ENCODE measurements around the gene ASXL3. TPM values are rescaled to one million over a fixed set of nuclear protein-coding genes. Genes with fewer than 3 reads are reported as not detected.

ASXL3 gene
- total RNA-seq, 6 donors from 2014 or later = 0.46 to 2.2 (median 0.98) TPM

GRCh38 chr18:33562741-33563140 lies 15.3 kb upstream of the ASXL3 start:
- no peak for DNase-seq

DNA sequence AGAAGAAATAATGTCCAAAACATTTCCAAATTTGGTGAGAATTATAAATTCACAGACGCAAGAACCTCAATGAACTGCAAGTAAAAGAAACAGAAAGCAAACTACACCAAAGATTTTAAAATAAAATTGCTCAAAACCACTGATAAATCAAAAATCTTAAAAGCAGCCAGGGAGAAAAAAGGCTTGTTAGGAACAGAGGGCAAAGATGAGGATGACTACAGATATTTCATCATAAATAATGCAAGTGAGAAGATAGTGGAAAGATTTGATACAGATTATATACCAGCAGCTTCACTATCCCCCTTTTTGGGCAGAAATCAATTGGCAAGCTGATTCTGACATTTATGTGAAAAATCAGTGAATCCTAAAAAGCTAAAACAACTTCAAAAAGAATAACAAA lies 10.3 kb upstream of the ASXL3 start:
- 96 to 100% methylated on average over 1 of the region's 1 CpG for WGBS, 2 donors

More at GRCh38 chr18:33562741-33563140, 15.3 kb upstream of the ASXL3 start:
- Histone ChIP-seq H3K4me1 (no peaks in the 10 kb centered on the region), H3K27ac (no peak overlapping the region), H3K36me3 (no peaks in the 10 kb centered on the region), H3K9me3 (peaks cover 0 to 4% (median 0%) of the 10 kb centered on the region in 4 donors), H3K27me3 (no peaks in the 10 kb centered on the region), H3K4me3 (no peak overlapping the region)
- 38 to 52% methylated on average over 1 of the region's 1 CpG for WGBS, 2 donors
- no peak for ATAC-seq (ENCODE audit: low FRiP score in 2 of 2)
- no peak for TF ChIP-seq POLR2A (IDR thresholded peaks at IDR 0.05)
- no peak for TF ChIP-seq POLR2AphosphoS5 (IDR thresholded peaks at IDR 0.05)
- TF ChIP-seq EP300 (IDR thresholded peaks at IDR 0.05) = no peak

DNA sequence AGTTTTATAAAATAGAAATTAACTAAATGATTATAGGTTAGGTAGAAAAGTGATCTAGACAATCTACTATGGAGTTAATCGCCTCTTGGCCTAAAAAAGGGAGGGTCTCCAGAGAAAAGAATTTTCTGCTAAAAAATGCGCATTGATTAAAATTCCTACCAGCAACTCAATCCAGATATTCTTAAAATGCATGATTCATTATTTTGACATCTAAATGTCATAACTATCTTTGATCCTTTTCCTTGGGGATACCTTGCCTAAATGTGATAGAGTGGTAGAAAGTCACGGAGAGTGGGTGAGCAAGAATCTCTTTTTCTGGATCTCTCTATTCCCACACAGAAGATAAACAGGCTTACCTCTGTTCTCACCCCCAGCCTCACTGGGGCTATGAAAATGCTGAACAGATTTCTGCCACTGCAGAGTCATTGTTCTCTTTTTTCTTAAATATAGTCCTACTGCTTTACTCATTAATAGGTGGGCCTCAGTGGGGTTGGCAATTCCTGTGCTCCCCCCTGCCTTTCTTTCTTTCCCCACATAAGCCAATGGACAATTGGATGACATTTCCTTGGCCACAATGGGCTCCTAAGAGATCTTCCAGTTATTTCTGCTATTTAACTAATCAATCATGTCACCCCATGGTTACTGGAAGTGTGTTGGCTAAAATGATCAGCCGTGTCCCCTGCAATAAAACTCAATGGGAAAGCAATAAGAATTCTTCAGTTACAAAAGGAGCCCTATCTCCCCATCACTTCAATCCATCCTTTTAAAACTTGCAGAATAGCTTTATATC lies 5.8 kb upstream of the ASXL3 start:
- Histone ChIP-seq H3K4me3 (no peak overlapping the region), H3K36me3 (no peaks in the 10 kb centered on the region), H3K4me1 (no peaks in the 10 kb centered on the region), H3K27ac (no peak overlapping the region), H3K9me3 (peaks cover 0 to 3% (median 0%) of the 10 kb centered on the region in 4 donors), H3K27me3 (peaks cover 0 to 2% (median under 1%) of the 10 kb centered on the region in 4 donors)
- WGBS, 2 donors = 90 to 94% methylated on average over 4 of the region's 4 CpGs
- ATAC-seq (ENCODE audit: low FRiP score in 2 of 2) (no peak), DNase-seq (no peak)
- TF ChIP-seq, protein P1, sequence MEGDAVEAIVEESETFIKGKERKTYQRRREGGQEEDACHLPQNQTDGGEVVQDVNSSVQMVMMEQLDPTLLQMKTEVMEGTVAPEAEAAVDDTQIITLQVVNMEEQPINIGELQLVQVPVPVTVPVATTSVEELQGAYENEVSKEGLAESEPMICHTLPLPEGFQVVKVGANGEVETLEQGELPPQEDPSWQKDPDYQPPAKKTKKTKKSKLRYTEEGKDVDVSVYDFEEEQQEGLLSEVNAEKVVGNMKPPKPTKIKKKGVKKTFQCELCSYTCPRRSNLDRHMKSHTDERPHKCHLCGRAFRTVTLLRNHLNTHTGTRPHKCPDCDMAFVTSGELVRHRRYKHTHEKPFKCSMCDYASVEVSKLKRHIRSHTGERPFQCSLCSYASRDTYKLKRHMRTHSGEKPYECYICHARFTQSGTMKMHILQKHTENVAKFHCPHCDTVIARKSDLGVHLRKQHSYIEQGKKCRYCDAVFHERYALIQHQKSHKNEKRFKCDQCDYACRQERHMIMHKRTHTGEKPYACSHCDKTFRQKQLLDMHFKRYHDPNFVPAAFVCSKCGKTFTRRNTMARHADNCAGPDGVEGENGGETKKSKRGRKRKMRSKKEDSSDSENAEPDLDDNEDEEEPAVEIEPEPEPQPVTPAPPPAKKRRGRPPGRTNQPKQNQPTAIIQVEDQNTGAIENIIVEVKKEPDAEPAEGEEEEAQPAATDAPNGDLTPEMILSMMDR (IDR thresholded peaks at IDR 0.05) = no peak
- TF ChIP-seq POLR2A (IDR thresholded peaks at IDR 0.05) (no peak), EP300 (IDR thresholded peaks at IDR 0.05) (no peak), POLR2AphosphoS5 (IDR thresholded peaks at IDR 0.05) (no peak)

More for the DNA sequence above, 10.3 kb upstream of the ASXL3 start:
- TF ChIP-seq EP300 (IDR thresholded peaks at IDR 0.05) = no peak
- TF ChIP-seq POLR2A (IDR thresholded peaks at IDR 0.05) = no peak
- TF ChIP-seq, protein P1 (IDR thresholded peaks at IDR 0.05) = no peak
- no peak for TF ChIP-seq POLR2AphosphoS5 (IDR thresholded peaks at IDR 0.05)
- Histone ChIP-seq H3K4me3 (no peak overlapping the region), H3K36me3 (no peaks in the 10 kb centered on the region), H3K4me1 (no peaks in the 10 kb centered on the region), H3K9me3 (peaks cover 0 to 4% (median 0%) of the 10 kb centered on the region in 4 donors), H3K27me3 (no peaks in the 10 kb centered on the region), H3K27ac (no peak overlapping the region)
- DNase-seq = no peak
- no peak for ATAC-seq (ENCODE audit: low FRiP score in 2 of 2)

- H3K27ac ChIP-seq = no peak overlapping the region
- H3K4me1 ChIP-seq = peaks cover 0 to 5% (median 2%) of the 10 kb centered on the region in 4 donors
- TF ChIP-seq POLR2A (IDR thresholded peaks at IDR 0.05) (no peak), POLR2AphosphoS5 (IDR thresholded peaks at IDR 0.05) (no peak), EP300 (IDR thresholded peaks at IDR 0.05) (no peak)
- TF ChIP-seq, protein P1 (IDR thresholded peaks at IDR 0.05) = no peak
- WGBS, 2 donors = 71 to 75% methylated on average over 3 of the region's 3 CpGs
- H3K4me3 ChIP-seq = no peak overlapping the region
- ATAC-seq (ENCODE audit: low FRiP score in 2 of 2) (no peak), DNase-seq (no peak)
- H3K9me3 ChIP-seq = no peaks in the 10 kb centered on the region
- no peaks in the 10 kb centered on the region for H3K36me3 ChIP-seq
- peaks cover 0 to 10% (median under 1%) of the 10 kb centered on the region in 4 donors for H3K27me3 ChIP-seq
Measured at GRCh38 chr18:33573193-33573592, 4.8 kb upstream of the ASXL3 start.

DNA sequence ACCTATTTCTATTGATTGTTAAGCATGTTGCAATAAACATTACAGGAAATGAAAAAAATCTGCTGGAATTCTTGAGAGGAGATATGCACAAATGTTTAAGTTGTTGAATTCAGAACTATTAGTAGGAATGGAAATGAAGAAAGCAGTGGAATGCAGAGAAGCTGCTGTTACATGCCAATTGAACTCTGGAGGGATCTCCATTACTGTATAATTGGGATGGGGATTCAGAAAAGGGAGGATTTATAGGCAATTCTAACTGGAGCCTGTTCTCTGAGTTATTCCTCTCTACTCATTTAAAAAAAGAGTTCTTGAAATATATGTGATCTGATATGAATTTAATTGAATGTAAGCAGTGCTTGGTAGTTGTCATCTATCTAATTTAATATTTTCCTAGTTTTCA lies 2.6 kb upstream of the ASXL3 start:
- Histone ChIP-seq H3K4me3 (no peak overlapping the region), H3K4me1 (peaks cover 0 to 14% (median 3%) of the 10 kb centered on the region in 4 donors), H3K27me3 (peaks cover 0 to 10% (median under 1%) of the 10 kb centered on the region in 4 donors), H3K9me3 (no peaks in the 10 kb centered on the region), H3K27ac (no peak overlapping the region), H3K36me3 (no peaks in the 10 kb centered on the region)
- no peak for TF ChIP-seq EP300 (IDR thresholded peaks at IDR 0.05)
- no peak for TF ChIP-seq POLR2AphosphoS5 (IDR thresholded peaks at IDR 0.05)
- TF ChIP-seq POLR2A (IDR thresholded peaks at IDR 0.05) = no peak
- TF ChIP-seq, protein P1 (IDR thresholded peaks at IDR 0.05) = no peak
- DNase-seq = no peak
- ATAC-seq (ENCODE audit: low FRiP score in 2 of 2) = no peak

Measured in upper lobe of left lung (tissue), 6 donors.